Activated CD4-positive, CD25-positive, alpha-beta regulatory T cell treated with anti-CD3 and anti-CD28 coated beads, Interleukin-2, amount 50 U/mL, for 16 hours (primary cell): ENCODE results near the gene CRYZL1.
"Not testable (repeated sequence)": the region's sequence is repeated elsewhere in the genome, so short reads cannot be mapped to it uniquely, and the experiment has no call there.

Source experiments
- DNase-seq: peaks from one replicate; pipeline ENCODE4 v3.0.0-alpha.2; 2020; ENCODE audit warnings: low read depth, low spot score

CRYZL1 gene

GRCh38 chr21:33626151-33626550 lies 15.4 kb downstream of the CRYZL1 start:
- DNase-seq = not testable (repeated sequence)

- no peak for DNase-seq
Measured at GRCh38 chr21:33622253-33622652, 19.3 kb downstream of the CRYZL1 start.

- DNase-seq = no peak
Measured at GRCh38 chr21:33619726-33620125, 21.8 kb downstream of the CRYZL1 start.

GRCh38 chr21:33618407-33618806 lies 23.1 kb downstream of the CRYZL1 start:
- DNase-seq = no peak

GRCh38 chr21:33617565-33617964 lies 24.0 kb downstream of the CRYZL1 start:
- not testable (repeated sequence) for DNase-seq

- DNase-seq = no peak
Measured at GRCh38 chr21:33611006-33611744, 30.4 kb downstream of the CRYZL1 start.

GRCh38 chr21:33608559-33608958 lies 33.0 kb downstream of the CRYZL1 start:
- no peak for DNase-seq

- DNase-seq = no peak
Measured at GRCh38 chr21:33598051-33598450, 43.5 kb downstream of the CRYZL1 start.

GRCh38 chr21:33588485-33589335 lies 52.8 kb downstream of the CRYZL1 start, which contains the start of gene DONSON:
Gene DONSON, minus strand, starts transcription at chr21:33588684. Its CDS starts 43 bp downstream, at chr21:33588641.
- DNase-seq = peak; percentile 79

- no peak for DNase-seq
Measured at GRCh38 chr21:33587792-33588484, 53.6 kb downstream of the CRYZL1 start.

GRCh38 chr21:33586927-33587326 lies 54.6 kb downstream of the CRYZL1 start:
- DNase-seq = no peak

- no peak for DNase-seq
Measured at GRCh38 chr21:33584455-33584854, 57.1 kb downstream of the CRYZL1 start.

- DNase-seq = no peak
Measured at GRCh38 chr21:33578959-33579542, 62.5 kb downstream of the CRYZL1 start.

GRCh38 chr21:33578214-33578613 lies 63.3 kb downstream of the CRYZL1 start:
- DNase-seq = no peak

- not testable (repeated sequence) for DNase-seq
Measured at GRCh38 chr21:33576741-33577141, 64.8 kb downstream of the CRYZL1 start.

- no peak for DNase-seq
Measured at GRCh38 chr21:33572350-33572749, 69.2 kb downstream of the CRYZL1 start.

GRCh38 chr21:33569991-33570390 lies 71.5 kb downstream of the CRYZL1 start:
- DNase-seq = no peak

- no peak for DNase-seq
Measured at GRCh38 chr21:33568448-33568847, 73.1 kb downstream of the CRYZL1 start.

GRCh38 chr21:33567914-33568313 lies 73.6 kb downstream of the CRYZL1 start:
- DNase-seq = no peak

- DNase-seq = no peak
Measured at GRCh38 chr21:33566514-33566913, 75.0 kb downstream of the CRYZL1 start.

GRCh38 chr21:33562389-33562788 lies 79.2 kb downstream of the CRYZL1 start:
- DNase-seq = no peak

GRCh38 chr21:33561373-33561772 lies 80.2 kb downstream of the CRYZL1 start:
- no peak for DNase-seq
